Calu3 (cell line): ENCODE results near the gene MZF1. TPM values are rescaled to one million over a fixed set of nuclear protein-coding genes. Genes with fewer than 3 reads are reported as not detected.
A peak's percentile ranks its signal among the peaks of the same experiment; 100 is the strongest.
"Not testable (repeated sequence)": the region's sequence is repeated elsewhere in the genome, so short reads cannot be mapped to it uniquely, and the experiment has no call there.

Experiments
- BruUV-seq: library from RNA; stranded (reverse); fragments of 400-500 nt; replicated peaks from 2 replicates; lab custom pipeline; 2021; lab: Mats Ljungman, UMichigan
- CTCF ChIA-PET: fragments of 300-600 bp; sonication (Branson Sonifier 250); formaldehyde crosslinking; loops from one replicate; lab custom pipeline; 2022; ENCODE audit warnings: antibody characterized with exemption; lab: Charles Lee
- DNase-seq: peaks from one replicate; pipeline ENCODE4 v3.0.0; 2022
- H3K27ac Mint-ChIP-seq: one replicate; pipeline ENCODE4 v1.8.0; 2022; ENCODE audit warnings: mixed read lengths; ENCODE audit not compliant: unreplicated experiment
- H3K27me3 Mint-ChIP-seq: one replicate; pipeline ENCODE4 v1.8.0; 2022; ENCODE audit warnings: mixed read lengths; ENCODE audit not compliant: unreplicated experiment
- H3K36me3 Mint-ChIP-seq: one replicate; pipeline ENCODE4 v1.8.0; 2022; ENCODE audit warnings: mild to moderate bottlenecking, moderate library complexity, mixed read lengths; ENCODE audit not compliant: insufficient read depth, unreplicated experiment
- H3K4me1 Mint-ChIP-seq: one replicate; pipeline ENCODE4 v1.8.0; 2022; ENCODE audit warnings: mild to moderate bottlenecking, low read depth, mixed read lengths; ENCODE audit not compliant: unreplicated experiment
- H3K4me3 Mint-ChIP-seq: one replicate; pipeline ENCODE4 v1.8.0; 2022; ENCODE audit warnings: mild to moderate bottlenecking, low read depth, moderate library complexity, mixed read lengths; ENCODE audit not compliant: unreplicated experiment
- H3K9me3 Mint-ChIP-seq: one replicate; pipeline ENCODE4 v1.8.0; 2022; ENCODE audit warnings: low read depth, mixed read lengths; ENCODE audit not compliant: unreplicated experiment
- intact Hi-C: fragments of 100-400 bp; cut with micrococcal nuclease; formaldehyde crosslinking; loops from one replicate; pipeline ENCODE4 v1.10.0; 2022; ENCODE audit not compliant: unreplicated experiment
- total RNA-seq: library from RNA; stranded (reverse); gene quantifications from 2 replicates; pipeline ENCODE4 v1.2.3, GENCODE V29; 2022
- TF ChIP-seq, protein P1 (sequence below): fragments of 200-600 bp; IDR thresholded peaks from one replicate; pipeline ENCODE4 v1.8.0; 2022; ENCODE audit warnings: antibody characterized with exemption; ENCODE audit not compliant: unreplicated experiment

Gene MZF1
- total RNA-seq, 1 experiment from 2014 or later: 31.8 TPM

DNA sequence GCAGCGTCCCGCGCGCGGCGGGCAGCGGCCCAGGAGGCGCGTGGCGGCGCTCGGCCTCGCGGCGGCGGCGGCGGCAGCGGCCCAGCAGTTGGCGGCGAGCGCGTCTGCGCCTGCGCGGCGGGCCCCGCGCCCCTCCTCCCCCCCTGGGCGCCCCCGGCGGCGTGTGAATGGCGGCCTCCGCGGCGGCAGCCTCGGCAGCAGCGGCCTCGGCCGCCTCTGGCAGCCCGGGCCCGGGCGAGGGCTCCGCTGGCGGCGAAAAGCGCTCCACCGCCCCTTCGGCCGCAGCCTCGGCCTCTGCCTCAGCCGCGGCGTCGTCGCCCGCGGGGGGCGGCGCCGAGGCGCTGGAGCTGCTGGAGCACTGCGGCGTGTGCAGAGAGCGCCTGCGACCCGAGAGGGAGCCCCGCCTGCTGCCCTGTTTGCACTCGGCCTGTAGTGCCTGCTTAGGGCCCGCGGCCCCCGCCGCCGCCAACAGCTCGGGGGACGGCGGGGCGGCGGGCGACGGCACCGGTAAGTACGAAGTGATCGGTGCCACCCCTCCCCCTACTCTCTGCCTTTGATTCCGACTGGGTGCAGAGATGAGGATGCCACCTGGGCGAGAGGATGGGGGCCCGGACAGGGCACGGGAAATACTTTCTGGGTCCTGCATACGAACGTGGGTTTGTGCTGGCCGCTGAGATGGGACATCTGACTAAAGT, 28.4 kb downstream of the MZF1 start:
- TF ChIP-seq, protein P1, sequence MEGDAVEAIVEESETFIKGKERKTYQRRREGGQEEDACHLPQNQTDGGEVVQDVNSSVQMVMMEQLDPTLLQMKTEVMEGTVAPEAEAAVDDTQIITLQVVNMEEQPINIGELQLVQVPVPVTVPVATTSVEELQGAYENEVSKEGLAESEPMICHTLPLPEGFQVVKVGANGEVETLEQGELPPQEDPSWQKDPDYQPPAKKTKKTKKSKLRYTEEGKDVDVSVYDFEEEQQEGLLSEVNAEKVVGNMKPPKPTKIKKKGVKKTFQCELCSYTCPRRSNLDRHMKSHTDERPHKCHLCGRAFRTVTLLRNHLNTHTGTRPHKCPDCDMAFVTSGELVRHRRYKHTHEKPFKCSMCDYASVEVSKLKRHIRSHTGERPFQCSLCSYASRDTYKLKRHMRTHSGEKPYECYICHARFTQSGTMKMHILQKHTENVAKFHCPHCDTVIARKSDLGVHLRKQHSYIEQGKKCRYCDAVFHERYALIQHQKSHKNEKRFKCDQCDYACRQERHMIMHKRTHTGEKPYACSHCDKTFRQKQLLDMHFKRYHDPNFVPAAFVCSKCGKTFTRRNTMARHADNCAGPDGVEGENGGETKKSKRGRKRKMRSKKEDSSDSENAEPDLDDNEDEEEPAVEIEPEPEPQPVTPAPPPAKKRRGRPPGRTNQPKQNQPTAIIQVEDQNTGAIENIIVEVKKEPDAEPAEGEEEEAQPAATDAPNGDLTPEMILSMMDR: no peak
- CTCF ChIA-PET: interaction anchor here (0.6 to 1.9 kb wide), 2 partner anchors 25 to 86 kb away, joined by 6 to 28 read pairs; partner anchors contain the start of gene ZBTB45
- Mint-ChIP-seq H3K36me3 (peaks cover 64% of the 10 kb centered on the region), H3K9me3 (no peaks in the 10 kb centered on the region), H3K4me3 (peak overlapping the region; percentile 96), H3K27me3 (peaks cover 37% of the 10 kb centered on the region), H3K27ac (peak overlapping the region; percentile 95), H3K4me1 (peaks cover 17% of the 10 kb centered on the region)
- peak; percentile 88 for DNase-seq
- intact Hi-C loops: loop anchor here (2.0 kb wide), 1 partner anchor 28 kb away; the partner anchor contains the start of gene MZF1
- no TSS peak for BruUV-seq

DNA sequence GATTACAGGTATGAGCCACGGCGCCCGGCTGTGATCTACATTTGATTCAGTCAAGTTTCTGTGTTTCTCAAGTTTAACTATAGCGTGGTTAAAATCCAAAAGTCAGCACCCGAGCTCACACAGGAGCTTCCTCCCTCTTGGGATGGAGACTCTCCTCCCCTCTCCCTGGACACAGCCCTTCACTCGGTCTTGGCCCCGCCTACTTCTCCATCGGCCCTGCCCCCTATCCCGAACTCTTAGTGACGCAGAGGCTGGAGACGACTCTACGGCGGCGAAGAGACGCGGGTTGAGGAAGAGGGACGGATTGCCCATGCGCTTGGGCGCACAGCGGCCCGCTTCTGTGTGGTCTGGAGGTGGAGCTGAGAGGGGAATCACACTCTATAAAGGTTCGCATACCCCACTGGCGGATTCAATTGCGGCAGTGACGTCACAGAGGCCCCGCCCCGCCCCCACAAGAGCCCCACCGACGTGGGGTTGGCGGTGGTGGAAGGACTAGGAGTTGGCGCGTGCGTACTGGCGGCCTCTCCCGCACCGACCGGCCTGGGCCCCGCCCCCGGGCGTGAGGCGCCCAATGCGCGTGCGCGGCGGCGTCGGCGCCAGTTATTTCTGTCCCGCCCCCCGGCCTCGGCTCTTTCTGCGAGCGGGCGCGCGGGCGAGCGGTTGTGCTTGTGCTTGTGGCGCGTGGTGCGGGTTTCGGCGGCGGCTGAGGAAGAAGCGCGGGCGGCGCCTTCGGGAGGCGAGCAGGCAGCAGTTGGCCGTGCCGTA, 29.1 kb downstream of the MZF1 start, which contains the start of gene TRIM28:
TRIM28 (plus strand) TSS at position 239 of the 765 bp plus-strand sequence. CDS start 694 bp downstream, outside the sequence.
- TF ChIP-seq, protein P1: no peak
- peaks cover 44% of the 10 kb centered on the region for H3K27me3 Mint-ChIP-seq
- no peaks in the 10 kb centered on the region for H3K9me3 Mint-ChIP-seq
- H3K36me3 Mint-ChIP-seq: peaks cover 58% of the 10 kb centered on the region
- CTCF ChIA-PET: interaction anchor here (0.8 to 1.9 kb wide), 4 partner anchors 12 to 32 kb away, joined by 3 to 28 read pairs (median 4); partner anchors contain the start of gene ZBTB45
- H3K4me1 Mint-ChIP-seq: peaks cover 17% of the 10 kb centered on the region
- TSS peak; percentile 96 for BruUV-seq
- peak; percentile 100 for DNase-seq
- H3K27ac Mint-ChIP-seq: peak within 1 kb of the TSS; percentile 95
- H3K4me3 Mint-ChIP-seq: peak within 1 kb of the TSS; percentile 96
- intact Hi-C loops: loop anchor here (2.0 kb wide), 1 partner anchor 29 kb away; the partner anchor contains the start of gene MZF1

DNA sequence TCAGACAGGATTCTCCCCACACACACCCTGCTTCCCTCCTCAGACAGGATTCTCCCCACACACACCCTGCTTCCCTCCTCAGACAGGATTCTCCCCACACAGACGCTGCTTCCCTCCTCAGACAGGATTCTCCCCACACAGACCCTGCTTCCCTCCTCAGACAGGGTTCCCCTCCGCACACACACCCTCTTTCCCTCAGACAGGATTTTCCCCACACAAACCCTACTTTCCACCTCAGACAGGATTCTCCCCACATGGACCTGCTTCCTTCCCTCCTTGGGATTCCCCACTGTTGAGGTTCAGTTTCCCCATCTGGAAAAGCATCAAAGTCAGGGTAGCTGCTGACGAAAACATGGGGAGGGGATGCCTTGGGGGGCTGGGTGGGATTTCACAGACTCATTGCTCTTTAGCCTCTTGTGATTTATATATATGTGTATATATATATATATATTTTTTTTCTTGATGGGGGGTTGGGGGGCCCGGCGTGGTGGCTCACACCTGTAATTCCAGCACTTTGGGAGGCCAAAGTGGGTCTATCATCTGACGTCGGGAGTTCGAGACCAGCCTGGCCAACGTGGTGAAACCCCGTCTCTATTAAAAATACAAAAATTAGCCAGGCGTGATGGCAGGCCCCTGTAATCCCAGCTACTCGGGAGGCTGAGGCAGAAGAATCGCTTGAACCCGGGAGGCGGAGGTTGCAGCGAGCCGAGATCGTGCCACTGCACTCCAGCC, 30.3 kb downstream of the MZF1 start:
- DNase-seq, H3K9me3 Mint-ChIP-seq, intact Hi-C loops, BruUV-seq: not testable (repeated sequence)
- CTCF ChIA-PET: interaction anchor here (0.9 to 1.9 kb wide), 3 partner anchors 11 to 33 kb away, joined by 3 to 28 read pairs (median 4); partner anchors contain the start of gene ZBTB45
- H3K27me3 Mint-ChIP-seq: peaks cover 56% of the 10 kb centered on the region
- H3K36me3 Mint-ChIP-seq: peaks cover 53% of the 10 kb centered on the region
- H3K4me1 Mint-ChIP-seq: peaks cover 24% of the 10 kb centered on the region
- H3K4me3 Mint-ChIP-seq: peak overlapping the region; percentile 96
- peak overlapping the region; percentile 95 for H3K27ac Mint-ChIP-seq

DNA sequence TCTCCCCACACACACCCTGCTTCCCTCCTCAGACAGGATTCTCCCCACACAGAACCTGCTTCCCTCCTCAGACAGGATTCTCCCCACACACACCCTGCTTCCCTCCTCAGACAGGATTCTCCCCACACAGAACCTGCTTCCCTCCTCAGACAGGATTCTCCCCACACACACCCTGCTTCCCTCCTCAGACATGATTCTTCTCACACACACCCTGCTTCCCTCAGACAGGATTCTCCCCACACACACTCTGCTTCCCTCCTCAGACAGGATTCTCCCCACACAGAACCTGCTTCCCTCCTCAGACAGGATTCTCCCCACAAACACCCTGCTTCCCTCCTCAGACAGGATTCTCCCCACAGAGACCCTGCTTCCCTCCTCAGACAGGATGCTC, 34.0 kb downstream of the MZF1 start:
- BruUV-seq, intact Hi-C loops, DNase-seq, H3K9me3 Mint-ChIP-seq, H3K27ac Mint-ChIP-seq, CTCF ChIA-PET: not testable (repeated sequence)
- Mint-ChIP-seq H3K36me3 (peaks cover 21% of the 10 kb centered on the region), H3K4me3 (peak overlapping the region; percentile 62), H3K27me3 (peaks cover 62% of the 10 kb centered on the region), H3K4me1 (peaks cover 11% of the 10 kb centered on the region)
